Upper lobe of left lung (tissue), 6 donors: ENCODE measurements around the gene GP1BB. TPM values are rescaled to one million over a fixed set of nuclear protein-coding genes. Genes with fewer than 3 reads are reported as not detected.

ENCODE experiments used
- ATAC-seq, 2 donors: fragments of 200-7000 bp; cut with Tn5 transposase; one replicate each; pipeline ENCODE4 v1.9.1; 2022; ENCODE audit warnings: mild to moderate bottlenecking in 2 of 2, moderate library complexity in 2 of 2; ENCODE audit not compliant: low FRiP score in 2 of 2
- DNase-seq, 2 donors: peaks; one replicate each; pipeline ENCODE4 v3.0.0-alpha.2; 2019 to 2020
- H3K27ac ChIP-seq, 4 donors: fragments of 200-600 bp; sonication (generic); one replicate each; pipeline ENCODE4 v1.5.1; 2016 to 2019
- H3K27me3 ChIP-seq, 4 donors: fragments of 200-600 bp; sonication (generic); one replicate each; pipeline ENCODE4 v1.5.1; 2017 to 2019
- H3K36me3 ChIP-seq, 4 donors: fragments of 200-600 bp; sonication (generic); one replicate each; pipeline ENCODE4 v1.5.1; 2016 to 2019
- H3K4me1 ChIP-seq, 4 donors: fragments of 200-600 bp; sonication (generic); one replicate each; pipeline ENCODE4 v1.5.1; 2018 to 2019
- H3K4me3 ChIP-seq, 4 donors: fragments of 200-600 bp; sonication (generic); one replicate each; pipeline ENCODE4 v1.5.1; 2017 to 2019; ENCODE audit warnings: mild to moderate bottlenecking in 2 of 4, moderate library complexity in 1 of 4
- H3K9me3 ChIP-seq, 4 donors: fragments of 200-600 bp; sonication (generic); one replicate each; pipeline ENCODE4 v1.5.1; 2018 to 2019
- CTCF ChIP-seq, 6 experiments: fragments of 450-650 bp in 4 of 6; fragments of 200-600 bp in 2 of 6; sonication (generic) in 2 of 6; IDR thresholded peaks; one replicate each; pipeline ENCODE4 v1.5.1; 2016 to 2019; ENCODE audit warnings: antibody characterized with exemption in 6 of 6
- EP300 ChIP-seq, 4 donors: sonication (generic); formaldehyde crosslinking; IDR thresholded peaks; one replicate each; pipeline ENCODE4 v1.5.1; 2017; ENCODE audit warnings: antibody characterized with exemption in 4 of 4, control low read depth in 2 of 4
- POLR2A ChIP-seq, 4 donors: fragments of 450-650 bp; IDR thresholded peaks; one replicate each; pipeline ENCODE4 v1.5.1; 2016 to 2017; ENCODE audit warnings: antibody characterized with exemption in 4 of 4, mild to moderate bottlenecking in 2 of 4
- POLR2AphosphoS5 ChIP-seq, 2 donors: sonication (generic); formaldehyde crosslinking; IDR thresholded peaks; one replicate each; pipeline ENCODE4 v1.5.1; 2017; ENCODE audit warnings: antibody characterized with exemption in 2 of 2
- WGBS, 2 donors: methylation state at CpG; one replicate each; pipeline ENCODE4 v1.1.5; 2017 to 2018; 5-methylcytosine and 5-hydroxymethylcytosine counted together
- total RNA-seq, 6 donors: library from RNA; depleted of rRNA in 4 of 6; stranded (reverse); fragments of >200 nt in 4 of 6; gene quantifications; one replicate each; pipeline versions ENCODE4 v1.1.0 to v1.2.1, GENCODE V29; 2016 to 2021
- donor health status: DM: no; HTN: no; CAD: no; lungs with moderate emphysema.
- donor health status: DM: no; HTN: yes; CAD: no; lungs with severe emphysema.

Gene GP1BB
- total RNA-seq, 6 donors from 2014 or later, result 1.5 to 23.7 (median 6.6) TPM

- H3K4me3 ChIP-seq, result peak overlapping the region in 3 of 4 donors; percentile 31 to 44 (median 39)
- TF ChIP-seq POLR2A (IDR thresholded peaks at IDR 0.05) (no peak), POLR2AphosphoS5 (IDR thresholded peaks at IDR 0.05) (no peak), EP300 (IDR thresholded peaks at IDR 0.05) (no peak), CTCF (IDR thresholded peaks at IDR 0.05) (no peak)
Observed at GRCh38 chr22:19761725-19762567, 38.6 kb downstream of the GP1BB start.

GRCh38 chr22:19762568-19763457, 39.5 kb downstream of the GP1BB start:
- TF ChIP-seq POLR2AphosphoS5 (IDR thresholded peaks at IDR 0.05) (no peak), CTCF (IDR thresholded peaks at IDR 0.05) (no peak), POLR2A (IDR thresholded peaks at IDR 0.05) (no peak), EP300 (IDR thresholded peaks at IDR 0.05) (no peak)
- Histone ChIP-seq H3K36me3 (no peaks in the 10 kb centered on the region), H3K4me3 (peak overlapping the region in 1 of 4 donors; percentile 44), H3K9me3 (no peaks in the 10 kb centered on the region), H3K4me1 (peaks cover 28 to 59% (median 37%) of the 10 kb centered on the region in 4 donors), H3K27ac (no peak overlapping the region), H3K27me3 (peaks cover 5 to 62% (median 38%) of the 10 kb centered on the region in 4 donors)
- ATAC-seq, result no peak
- peak in 1 of 2 donors; percentile 62 for DNase-seq
- WGBS, 2 donors, result 78 to 83% methylated on average over 23 to 34 of the region's 34 CpGs

More at GRCh38 chr22:19761725-19762567, 38.6 kb downstream of the GP1BB start:
- peak overlapping the region in 1 of 4 donors; percentile 42 for H3K27ac ChIP-seq
- peak in 1 of 2 donors; percentile 50 for DNase-seq
- no peaks in the 10 kb centered on the region for H3K36me3 ChIP-seq
- H3K27me3 ChIP-seq, result peaks cover 5 to 57% (median 36%) of the 10 kb centered on the region in 4 donors
- no peaks in the 10 kb centered on the region for H3K9me3 ChIP-seq
- no peak for ATAC-seq
- whole genome bisulfite sequencing, 2 donors, result 65 to 79% methylated on average over 14 to 33 of the region's 33 CpGs
- H3K4me1 ChIP-seq, result peaks cover 22 to 56% (median 34%) of the 10 kb centered on the region in 4 donors

- no peak overlapping the region for H3K4me3 ChIP-seq
- H3K27me3 ChIP-seq, result peaks cover 5 to 67% (median 41%) of the 10 kb centered on the region in 4 donors
- H3K27ac ChIP-seq, result no peak overlapping the region
- TF ChIP-seq POLR2A (IDR thresholded peaks at IDR 0.05), result no peak
- TF ChIP-seq CTCF (IDR thresholded peaks at IDR 0.05), result no peak
- no peak for TF ChIP-seq EP300 (IDR thresholded peaks at IDR 0.05)
- TF ChIP-seq POLR2AphosphoS5 (IDR thresholded peaks at IDR 0.05), result no peak
- H3K9me3 ChIP-seq, result no peaks in the 10 kb centered on the region
- H3K4me1 ChIP-seq, result peaks cover 35 to 63% (median 41%) of the 10 kb centered on the region in 4 donors
- WGBS, 2 donors, result 62 to 76% methylated on average over 32 to 38 of the region's 39 CpGs
- no peak for ATAC-seq
- DNase-seq, result peak in 1 of 2 donors; percentile 73
- no peaks in the 10 kb centered on the region for H3K36me3 ChIP-seq
Observed at GRCh38 chr22:19763458-19764298, 40.3 kb downstream of the GP1BB start.

GRCh38 chr22:19764299-19764593, 40.9 kb downstream of the GP1BB start:
- ATAC-seq (no peak), DNase-seq (peak in 1 of 2 donors; percentile 69)
- Histone ChIP-seq H3K36me3 (no peaks in the 10 kb centered on the region), H3K4me1 (peaks cover 35 to 57% (median 37%) of the 10 kb centered on the region in 4 donors), H3K27me3 (peaks cover 5 to 62% (median 39%) of the 10 kb centered on the region in 4 donors), H3K9me3 (no peaks in the 10 kb centered on the region), H3K27ac (no peak overlapping the region), H3K4me3 (no peak overlapping the region)
- TF ChIP-seq POLR2A (IDR thresholded peaks at IDR 0.05), result no peak
- no peak for TF ChIP-seq EP300 (IDR thresholded peaks at IDR 0.05)
- TF ChIP-seq CTCF (IDR thresholded peaks at IDR 0.05), result no peak
- no peak for TF ChIP-seq POLR2AphosphoS5 (IDR thresholded peaks at IDR 0.05)
- 65% methylated on average over 16 of the region's 17 CpGs; no CpG with 5 or more reads in 1 of the 2 donors for WGBS, 2 donors
